Endodermal cell (in vitro differentiated cells): ENCODE results near the gene DUSP5. TPM values are rescaled to one million over a fixed set of nuclear protein-coding genes. Genes with fewer than 3 reads are reported as not detected.

ENCODE experiments used
- DNase-seq: peaks from one replicate; pipeline ENCODE4 v3.0.0-alpha.2; 2017
- H3K27ac ChIP-seq: 2 replicates; pipeline ENCODE4 v1.5.1; 2013; ENCODE audit warnings: mild to moderate bottlenecking, low read depth, low read length, moderate library complexity
- H3K27me3 ChIP-seq: 2 replicates; pipeline ENCODE4 v1.6.1; 2013; ENCODE audit warnings: mild to moderate bottlenecking, low read length, moderate library complexity; ENCODE audit not compliant: insufficient read depth, control insufficient read depth, poor library complexity, severe bottlenecking
- H3K36me3 ChIP-seq: 2 replicates; pipeline ENCODE4 v1.7.0; 2013; ENCODE audit warnings: mild to moderate bottlenecking, low read length, moderate library complexity; ENCODE audit not compliant: control insufficient read depth, insufficient read depth
- H3K4me1 ChIP-seq: one replicate; pipeline ENCODE4 v1.7.0; 2013; ENCODE audit warnings: low read length; ENCODE audit not compliant: control insufficient read depth, insufficient read depth
- H3K4me3 ChIP-seq: 2 replicates; pipeline ENCODE4 v1.5.1; 2013; ENCODE audit warnings: mild to moderate bottlenecking, low read length, moderate library complexity
- H3K9ac ChIP-seq: 2 replicates; pipeline ENCODE4 v1.6.1; 2013; ENCODE audit warnings: mild to moderate bottlenecking, low read length, moderate library complexity; ENCODE audit not compliant: poor library complexity, severe bottlenecking; ENCODE audit errors: extremely low read depth
- H3K9me3 ChIP-seq: 2 replicates; pipeline ENCODE4 v1.6.1; 2013; ENCODE audit warnings: mild to moderate bottlenecking, low read length, moderate library complexity; ENCODE audit not compliant: control insufficient read depth
- H3K27ac Mint-ChIP-seq: 2 replicates; pipeline ENCODE4 v1.8.0; 2020; ENCODE audit warnings: mixed read lengths
- H3K27me3 Mint-ChIP-seq: 2 replicates; pipeline ENCODE4 v1.8.0; 2021; ENCODE audit warnings: mild to moderate bottlenecking, mixed read lengths; ENCODE audit not compliant: insufficient read depth
- H3K36me3 Mint-ChIP-seq: 2 replicates; pipeline ENCODE4 v1.8.0; 2020; ENCODE audit warnings: low read depth, mixed read lengths
- H3K4me1 Mint-ChIP-seq: 2 replicates; pipeline ENCODE4 v1.8.0; 2020; ENCODE audit warnings: mixed read lengths
- H3K4me3 Mint-ChIP-seq: 2 replicates; pipeline ENCODE4 v1.8.0; 2020; ENCODE audit warnings: mild to moderate bottlenecking, moderate library complexity, mixed read lengths
- H3K9me3 Mint-ChIP-seq: 2 replicates; pipeline ENCODE4 v1.8.0; 2020; ENCODE audit warnings: mild to moderate bottlenecking, mixed read lengths
- WGBS, 2 experiments: methylation state at CpG; one replicate each; pipeline versions ENCODE4 v1.1.5 to v1.1.7; 2013; ENCODE audit warnings: missing lambda C conversion rate in 2 of 2, mixed read lengths in 1 of 2; ENCODE audit not compliant: insufficient coverage in 1 of 2, insufficient read length in 1 of 2; 5-methylcytosine and 5-hydroxymethylcytosine counted together
- total RNA-seq, 2 donors: library from RNA; stranded (reverse); fragmentation: NEBNext Ultra II Directional in 1 of 2; extraction: Animal tissue kit (Norgen Biotek cat#: 25700) in 1 of 2; gene quantifications; 2 replicates in 1 of 2; 3 replicates in 1 of 2; pipeline ENCODE4 v1.2.1, GENCODE V29; 2021
- TF ChIP-seq, protein P1 (sequence below): fragments of 200-600 bp; sonication (generic); conservative IDR thresholded peaks from 2 replicates; pipeline ENCODE4 v1.5.0; 2021; ENCODE audit warnings: antibody characterized with exemption, mild to moderate bottlenecking

The DUSP5 gene
- total RNA-seq, 2 donors from 2014 or later: 60.0 to 60.3 TPM

DNA sequence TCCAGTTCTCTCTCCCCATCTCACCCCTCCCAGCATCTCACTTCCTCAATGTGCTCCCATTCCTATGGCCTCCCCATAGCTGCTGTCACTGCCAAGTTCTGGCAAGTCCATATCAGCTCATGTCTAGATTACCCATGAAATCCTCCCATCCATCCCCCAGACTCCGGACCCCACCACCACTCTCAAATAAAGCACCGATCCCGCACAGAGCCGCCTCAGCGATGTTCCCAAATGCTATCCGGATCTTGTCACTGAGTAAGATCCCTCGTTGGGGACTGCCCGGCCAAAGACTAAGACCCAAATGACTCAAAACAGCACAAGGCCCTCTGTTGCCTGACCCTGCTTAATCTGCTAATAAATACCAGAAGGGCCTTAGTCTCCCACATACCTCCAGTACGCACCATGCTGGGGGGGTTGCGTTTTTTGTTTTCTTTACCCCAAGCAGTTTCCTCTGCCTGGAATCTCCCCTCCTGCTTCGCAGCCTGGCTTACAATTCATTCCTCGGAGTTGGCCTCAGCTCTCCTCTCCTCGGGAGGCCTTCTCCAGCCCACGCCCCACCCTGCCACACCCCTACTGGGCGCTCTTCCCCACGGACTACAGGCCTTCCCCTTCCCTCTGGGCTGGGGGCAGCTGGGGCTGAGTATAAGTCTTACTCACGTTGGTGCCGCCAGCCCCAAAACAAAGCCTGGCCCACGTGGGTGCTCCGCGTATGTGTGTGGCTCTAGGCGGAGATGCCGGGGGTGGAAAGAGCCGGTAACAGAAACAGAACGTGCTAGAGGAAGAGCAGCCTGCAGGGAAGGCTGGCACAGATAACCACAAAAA, 1.8 kb upstream of the DUSP5 start:
- H3K27ac Mint-ChIP-seq: peak overlapping the region; percentile 36
- DNase-seq: peak; percentile 78
- peaks cover 54% of the 10 kb centered on the region for H3K4me1 Mint-ChIP-seq
- Histone ChIP-seq H3K9ac (peak overlapping the region; percentile 48), H3K4me1 (peaks cover 12% of the 10 kb centered on the region), H3K36me3 (no peaks in the 10 kb centered on the region), H3K27me3 (no peaks in the 10 kb centered on the region), H3K4me3 (peak overlapping the region; percentile 88), H3K9me3 (no peaks in the 10 kb centered on the region), H3K27ac (no peak overlapping the region)
- WGBS, 2 experiments: 18 to 22% methylated on average over 3 to 25 of the region's 25 CpGs
- H3K9me3 Mint-ChIP-seq: no peaks in the 10 kb centered on the region
- H3K27me3 Mint-ChIP-seq: no peaks in the 10 kb centered on the region
- TF ChIP-seq, protein P1, sequence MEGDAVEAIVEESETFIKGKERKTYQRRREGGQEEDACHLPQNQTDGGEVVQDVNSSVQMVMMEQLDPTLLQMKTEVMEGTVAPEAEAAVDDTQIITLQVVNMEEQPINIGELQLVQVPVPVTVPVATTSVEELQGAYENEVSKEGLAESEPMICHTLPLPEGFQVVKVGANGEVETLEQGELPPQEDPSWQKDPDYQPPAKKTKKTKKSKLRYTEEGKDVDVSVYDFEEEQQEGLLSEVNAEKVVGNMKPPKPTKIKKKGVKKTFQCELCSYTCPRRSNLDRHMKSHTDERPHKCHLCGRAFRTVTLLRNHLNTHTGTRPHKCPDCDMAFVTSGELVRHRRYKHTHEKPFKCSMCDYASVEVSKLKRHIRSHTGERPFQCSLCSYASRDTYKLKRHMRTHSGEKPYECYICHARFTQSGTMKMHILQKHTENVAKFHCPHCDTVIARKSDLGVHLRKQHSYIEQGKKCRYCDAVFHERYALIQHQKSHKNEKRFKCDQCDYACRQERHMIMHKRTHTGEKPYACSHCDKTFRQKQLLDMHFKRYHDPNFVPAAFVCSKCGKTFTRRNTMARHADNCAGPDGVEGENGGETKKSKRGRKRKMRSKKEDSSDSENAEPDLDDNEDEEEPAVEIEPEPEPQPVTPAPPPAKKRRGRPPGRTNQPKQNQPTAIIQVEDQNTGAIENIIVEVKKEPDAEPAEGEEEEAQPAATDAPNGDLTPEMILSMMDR: no peak
- peaks cover 2% of the 10 kb centered on the region for H3K36me3 Mint-ChIP-seq
- H3K4me3 Mint-ChIP-seq: peak overlapping the region; percentile 88

DNA sequence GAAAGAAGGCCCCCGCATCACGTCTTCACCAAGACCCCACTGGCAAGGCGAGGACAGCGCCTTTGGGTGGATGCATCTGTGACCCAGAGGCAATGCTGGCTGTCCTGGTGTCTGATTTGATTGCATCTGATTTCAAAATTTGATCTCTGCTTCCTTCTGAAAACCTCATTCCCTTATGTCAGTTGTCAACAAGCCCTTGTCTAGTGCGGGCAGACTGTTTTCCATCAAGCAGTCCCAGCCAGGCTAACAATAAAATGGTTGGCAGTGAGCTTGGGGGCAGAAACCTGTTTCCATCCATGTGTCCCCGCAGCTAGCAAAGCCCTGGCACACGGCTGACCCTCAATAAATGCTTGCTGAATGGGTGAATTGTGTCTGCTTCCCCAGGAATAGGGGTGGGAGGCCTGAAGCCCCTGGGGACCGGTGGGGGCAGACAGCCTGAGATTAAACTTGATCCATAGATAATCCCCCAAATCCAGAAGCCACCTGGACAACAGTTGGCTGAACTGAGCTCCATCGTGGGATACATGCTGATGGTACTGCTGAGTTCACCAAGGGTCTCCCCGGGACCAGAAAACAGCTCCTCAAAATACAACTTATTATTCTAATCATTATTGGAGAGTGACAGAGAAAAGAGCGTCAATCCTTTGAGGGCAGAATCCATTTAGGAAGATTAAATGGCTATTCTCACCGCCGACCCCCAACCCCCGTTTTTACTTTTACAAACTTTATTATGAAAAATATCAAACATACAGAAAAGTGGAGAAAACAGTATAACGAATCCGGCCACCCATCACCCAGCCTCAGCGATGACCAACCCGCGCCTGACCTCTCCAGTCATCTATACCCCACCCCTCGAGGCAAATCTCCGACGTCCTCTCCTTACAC, 912 bp upstream of the DUSP5 start:
- Histone ChIP-seq H3K4me1 (peaks cover 12% of the 10 kb centered on the region), H3K27ac (no peak overlapping the region), H3K36me3 (no peaks in the 10 kb centered on the region), H3K9ac (peak overlapping the region; percentile 48), H3K4me3 (peak overlapping the region; percentile 88), H3K9me3 (no peaks in the 10 kb centered on the region), H3K27me3 (no peaks in the 10 kb centered on the region)
- Mint-ChIP-seq H3K27ac (peak overlapping the region; percentile 83), H3K9me3 (no peaks in the 10 kb centered on the region), H3K4me1 (peaks cover 60% of the 10 kb centered on the region), H3K4me3 (peak overlapping the region; percentile 88), H3K27me3 (no peaks in the 10 kb centered on the region), H3K36me3 (peaks cover 2% of the 10 kb centered on the region)
- DNase-seq: no peak
- TF ChIP-seq, protein P1: no peak
- WGBS, 2 experiments: 13 to 30% methylated on average over 10 to 22 of the region's 22 CpGs

DNA sequence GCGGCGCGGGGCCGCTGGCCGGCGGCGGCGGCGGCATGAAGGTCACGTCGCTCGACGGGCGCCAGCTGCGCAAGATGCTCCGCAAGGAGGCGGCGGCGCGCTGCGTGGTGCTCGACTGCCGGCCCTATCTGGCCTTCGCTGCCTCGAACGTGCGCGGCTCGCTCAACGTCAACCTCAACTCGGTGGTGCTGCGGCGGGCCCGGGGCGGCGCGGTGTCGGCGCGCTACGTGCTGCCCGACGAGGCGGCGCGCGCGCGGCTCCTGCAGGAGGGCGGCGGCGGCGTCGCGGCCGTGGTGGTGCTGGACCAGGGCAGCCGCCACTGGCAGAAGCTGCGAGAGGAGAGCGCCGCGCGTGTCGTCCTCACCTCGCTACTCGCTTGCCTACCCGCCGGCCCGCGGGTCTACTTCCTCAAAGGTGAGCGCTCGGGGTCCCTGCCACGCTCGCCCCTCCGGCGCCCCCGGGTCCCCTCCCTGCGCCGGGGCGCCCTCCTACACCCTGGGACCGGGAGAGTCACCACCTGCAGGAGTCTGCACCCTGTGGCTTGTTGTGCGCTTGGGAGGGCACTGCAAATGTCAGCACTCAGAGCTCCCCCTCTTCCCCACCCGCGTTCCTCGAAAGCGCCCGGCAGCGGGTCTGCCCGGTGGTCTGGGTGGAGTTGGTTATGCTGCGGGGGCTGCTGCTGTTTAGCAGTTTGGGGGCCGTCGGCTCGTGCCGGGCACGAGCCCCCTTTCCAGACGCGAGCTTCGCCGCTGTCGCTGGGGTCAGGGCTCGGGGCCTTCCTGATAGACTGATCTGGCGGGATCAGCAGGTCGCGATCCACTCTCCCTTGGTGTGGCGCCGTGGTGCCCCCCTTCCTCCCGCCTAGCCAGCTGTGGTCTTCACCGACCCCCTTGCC, 627 bp downstream of the DUSP5 start:
- H3K27ac ChIP-seq: no peak overlapping the region

More for the DNA sequence above, 627 bp downstream of the DUSP5 start:
- H3K27me3 Mint-ChIP-seq: no peaks in the 10 kb centered on the region
- peak overlapping the region; percentile 87 for H3K27ac Mint-ChIP-seq
- H3K4me1 Mint-ChIP-seq: peaks cover 67% of the 10 kb centered on the region
- TF ChIP-seq, protein P1: no peak
- 0% methylated on average over 27 to 106 of the region's 107 CpGs for WGBS, 2 experiments
- peak overlapping the region; percentile 94 for H3K4me3 ChIP-seq
- peaks cover 11% of the 10 kb centered on the region for H3K36me3 Mint-ChIP-seq
- peak; percentile 78 for DNase-seq
- H3K36me3 ChIP-seq: peaks cover 14% of the 10 kb centered on the region
- peak overlapping the region; percentile 68 for H3K9ac ChIP-seq
- no peaks in the 10 kb centered on the region for H3K9me3 Mint-ChIP-seq
- H3K4me1 ChIP-seq: peaks cover 22% of the 10 kb centered on the region
- peak overlapping the region; percentile 88 for H3K4me3 Mint-ChIP-seq
- H3K27me3 ChIP-seq: no peaks in the 10 kb centered on the region
- H3K9me3 ChIP-seq: no peaks in the 10 kb centered on the region
